NCI-H146 (cell line): ENCODE results near the gene MAP4K5.
"Not testable (repeated sequence)": the region's sequence is repeated elsewhere in the genome, so short reads cannot be mapped to it uniquely, and the experiment has no call there.

Experiments
- DNase-seq: peaks from one replicate; lab custom pipeline; 2025; lab: John Stamatoyannopoulos, UW

The MAP4K5 gene

DNA sequence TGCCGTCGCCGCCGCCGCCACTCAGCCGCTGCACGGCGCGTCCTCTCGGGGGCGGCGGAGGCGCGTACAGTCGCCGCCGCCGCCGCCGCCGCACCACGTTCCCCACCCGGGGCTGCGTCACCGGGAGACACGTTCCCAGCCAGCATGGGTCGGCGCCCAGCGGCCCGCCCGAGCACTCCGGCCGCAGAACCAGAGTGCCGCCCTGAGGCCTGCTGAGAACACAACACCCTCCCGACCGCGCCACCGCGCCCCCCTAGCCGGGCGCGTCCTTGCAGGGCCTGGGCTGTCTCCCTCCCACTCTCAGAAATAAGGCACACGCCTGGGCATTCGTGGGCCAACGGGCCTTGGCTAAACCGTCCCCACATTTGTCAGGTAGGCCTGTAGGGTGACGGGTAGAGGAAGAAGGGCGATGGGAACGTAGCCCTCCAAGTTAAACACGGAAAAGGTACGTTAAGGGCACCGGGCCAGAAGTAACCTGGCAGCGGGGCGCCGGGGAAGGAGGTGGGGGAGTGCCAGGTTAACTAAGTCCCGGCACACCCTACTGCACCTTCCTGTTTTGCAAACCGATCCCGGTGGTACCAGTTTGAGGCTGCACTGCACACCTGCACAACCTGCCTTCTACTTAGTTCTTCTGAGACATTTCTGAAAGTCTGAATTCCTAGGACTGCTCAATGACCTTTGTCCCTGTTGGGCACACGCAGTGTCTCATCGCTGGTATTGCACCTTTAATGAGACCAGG, at the start of gene MAP4K5:
Gene MAP4K5, minus strand, starts transcription at position 68 of the 739 bp plus-strand sequence. CDS start 520 bp downstream, outside the sequence.
- DNase-seq = peak; percentile 90

DNA sequence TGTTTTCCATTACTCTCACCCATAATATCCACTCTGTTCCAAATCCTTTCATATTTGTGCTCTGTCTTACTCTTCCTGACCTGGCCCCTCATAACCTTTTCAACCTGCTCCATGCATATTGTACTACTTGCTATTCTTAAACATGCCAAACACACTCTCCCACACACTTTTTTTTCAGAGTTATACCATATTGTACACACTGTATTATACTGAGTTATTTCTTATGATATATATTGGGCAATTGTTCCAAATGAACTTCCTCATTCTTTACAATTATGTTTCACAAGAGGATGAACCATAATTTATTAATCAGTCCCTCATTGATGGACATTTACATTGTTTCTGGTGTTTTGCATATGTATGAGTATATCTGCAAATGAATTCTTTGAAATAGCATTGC, 46.1 kb upstream of the MAP4K5 start:
- no peak for DNase-seq

DNA sequence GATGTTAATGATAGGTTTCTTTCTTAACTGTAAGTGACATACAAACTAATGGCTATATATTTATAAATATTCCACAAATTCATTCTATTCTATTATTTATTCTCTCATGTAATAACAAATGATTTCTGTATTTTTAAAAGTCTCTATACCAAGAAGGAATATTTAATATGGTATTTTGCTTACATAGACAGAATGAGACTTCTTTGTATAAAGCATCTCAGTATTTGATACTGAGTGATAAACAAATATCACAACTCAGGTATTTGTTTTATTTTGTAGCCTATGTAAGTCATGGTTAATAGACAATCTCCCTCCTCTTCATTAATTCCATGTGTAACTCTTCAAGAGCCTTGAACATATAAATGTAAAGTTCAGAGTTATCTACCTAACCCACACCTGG, 45.6 kb upstream of the MAP4K5 start:
- DNase-seq = no peak

DNA sequence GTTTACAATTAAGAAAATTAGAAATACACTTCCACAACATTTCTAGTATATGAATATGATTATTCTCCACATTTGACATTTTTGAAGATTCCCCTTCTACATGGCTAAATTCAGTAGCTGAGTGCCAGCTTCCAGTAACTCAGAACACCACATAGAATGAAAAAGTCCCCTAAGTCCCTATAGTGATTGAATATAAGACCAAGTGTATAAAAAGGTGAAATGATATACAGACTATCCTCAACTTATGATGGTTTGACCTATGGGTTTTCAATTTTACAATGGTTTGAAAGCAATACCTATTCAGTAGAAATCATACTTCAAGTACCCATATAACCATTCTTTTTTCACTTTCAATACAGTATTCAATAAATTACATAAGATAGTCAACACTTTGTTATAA, 43.4 kb upstream of the MAP4K5 start:
- no peak for DNase-seq

GRCh38 chr14:50573862-50574261, 41.5 kb upstream of the MAP4K5 start:
- DNase-seq = no peak

DNA sequence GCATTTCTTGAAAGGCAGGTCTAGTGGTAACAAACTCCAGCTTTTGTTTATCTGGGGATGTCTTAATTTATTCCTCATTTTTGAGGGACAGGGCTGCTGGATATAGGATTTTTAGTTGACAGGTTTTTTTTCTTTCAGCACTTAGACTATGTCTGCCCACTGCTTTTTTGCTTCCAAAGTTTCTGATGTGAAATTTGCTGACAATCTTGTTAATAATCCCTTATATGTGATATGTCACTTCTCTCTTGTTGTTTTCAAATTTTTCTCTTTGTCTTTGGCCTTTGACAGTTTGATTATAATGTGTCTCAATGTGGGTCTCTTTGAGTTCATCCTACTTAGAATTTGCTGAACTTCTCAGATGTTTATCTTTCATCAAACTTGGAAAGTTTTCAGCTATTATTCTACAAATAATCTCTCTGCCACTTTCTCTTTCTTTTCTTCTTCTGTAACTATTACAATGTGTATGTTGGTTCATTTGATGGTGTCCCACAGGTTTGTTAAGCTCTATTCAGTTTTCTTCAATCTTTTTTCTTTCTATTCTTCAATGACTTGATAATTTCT, 37.4 kb upstream of the MAP4K5 start:
- no peak for DNase-seq

- no peak for DNase-seq
Measured at GRCh38 chr14:50562841-50563240, 30.5 kb upstream of the MAP4K5 start.

- DNase-seq = peak; percentile 83
Measured at GRCh38 chr14:50560931-50561285, 28.5 kb upstream of the MAP4K5 start.

DNA sequence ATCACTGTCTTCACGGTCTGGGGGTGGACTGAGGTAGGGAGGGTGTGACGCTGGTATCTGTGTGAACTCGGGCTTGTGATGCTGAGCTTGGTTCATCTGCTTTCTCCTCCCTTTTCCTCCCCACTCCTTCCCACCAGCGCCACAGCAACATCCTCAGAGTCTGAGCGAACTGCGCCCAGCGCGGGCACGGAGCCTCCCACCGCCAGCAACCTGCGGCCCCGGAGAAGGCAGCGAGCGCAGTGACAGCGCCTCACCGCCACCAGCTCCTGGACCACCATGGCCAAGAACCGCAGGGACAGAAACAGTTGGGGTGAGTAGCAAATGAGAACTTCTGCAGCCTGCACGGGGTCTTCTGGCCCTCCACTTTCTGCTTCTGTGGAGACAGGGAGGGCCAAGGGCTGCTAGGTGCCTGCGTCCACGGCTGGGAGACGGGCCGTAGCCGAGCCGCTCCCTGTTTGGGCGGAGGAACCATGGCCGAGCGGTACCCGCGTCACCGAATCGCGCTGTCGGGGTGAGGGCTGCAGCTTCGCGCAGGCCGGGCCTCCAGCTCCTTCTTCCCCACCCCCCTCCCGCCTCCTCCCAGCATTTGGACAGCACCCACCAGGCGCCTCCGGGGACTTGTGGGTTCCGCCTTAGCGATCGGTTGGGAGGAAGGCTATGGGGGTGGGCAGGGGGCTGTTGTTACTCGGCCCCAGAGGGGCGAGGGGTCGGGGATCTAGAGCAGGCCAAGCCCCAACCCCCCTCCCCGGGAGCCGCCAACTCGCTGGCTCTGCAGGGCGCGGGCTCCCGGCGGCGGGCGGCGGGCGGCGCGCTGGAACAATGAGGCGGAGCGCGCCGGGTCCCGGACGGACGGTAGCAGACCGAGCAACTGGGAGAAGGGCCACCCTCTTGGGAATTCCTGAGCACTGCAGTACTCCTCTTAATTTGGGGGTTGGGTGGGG, 27.9 kb upstream of the MAP4K5 start, which contains the start of gene ATL1:
Gene ATL1, plus strand, starts transcription at position 156 of the 941 bp plus-strand sequence. Its CDS starts 121 bp downstream, at position 277.
- DNase-seq = peak; percentile 81

DNA sequence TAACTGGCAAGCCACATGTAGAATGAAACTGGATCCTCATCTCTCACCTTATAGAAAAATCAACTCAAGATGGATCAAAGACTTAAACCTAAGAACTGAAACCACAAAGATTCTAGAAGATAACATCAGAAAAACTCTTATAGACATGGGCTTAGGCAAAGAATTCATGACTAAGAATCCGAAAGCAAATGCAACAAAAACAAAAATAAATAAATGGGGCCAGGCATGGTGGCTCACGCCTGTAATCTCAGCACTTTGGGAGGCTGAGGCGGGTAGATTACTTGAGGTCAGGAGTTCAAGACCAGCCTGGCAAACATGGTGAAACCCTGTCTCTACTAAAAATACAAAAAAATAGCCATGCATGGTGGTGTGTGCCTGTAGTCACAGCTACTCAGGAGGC, 20.4 kb upstream of the MAP4K5 start:
- not testable (repeated sequence) for DNase-seq

DNA sequence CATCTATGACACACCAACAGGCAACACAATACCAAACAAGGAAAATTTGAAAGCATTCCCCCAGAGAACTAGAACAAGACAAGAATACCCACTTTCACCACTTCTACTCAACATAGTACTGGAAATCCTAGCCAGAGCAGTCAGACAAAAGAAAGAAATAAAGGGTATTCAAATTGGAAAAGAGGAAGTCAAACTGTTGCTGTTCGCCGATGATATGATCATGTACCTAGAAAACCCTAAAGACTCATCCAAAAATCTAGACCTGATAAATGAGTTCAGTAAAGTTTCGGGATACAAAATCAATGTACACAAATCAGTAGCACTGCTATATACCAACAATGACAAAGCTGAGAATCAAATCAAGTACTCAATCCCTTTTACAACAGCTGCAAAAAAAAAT, 19.5 kb upstream of the MAP4K5 start:
- no peak for DNase-seq

GRCh38 chr14:50550294-50550693, 17.9 kb upstream of the MAP4K5 start:
- DNase-seq = no peak

DNA sequence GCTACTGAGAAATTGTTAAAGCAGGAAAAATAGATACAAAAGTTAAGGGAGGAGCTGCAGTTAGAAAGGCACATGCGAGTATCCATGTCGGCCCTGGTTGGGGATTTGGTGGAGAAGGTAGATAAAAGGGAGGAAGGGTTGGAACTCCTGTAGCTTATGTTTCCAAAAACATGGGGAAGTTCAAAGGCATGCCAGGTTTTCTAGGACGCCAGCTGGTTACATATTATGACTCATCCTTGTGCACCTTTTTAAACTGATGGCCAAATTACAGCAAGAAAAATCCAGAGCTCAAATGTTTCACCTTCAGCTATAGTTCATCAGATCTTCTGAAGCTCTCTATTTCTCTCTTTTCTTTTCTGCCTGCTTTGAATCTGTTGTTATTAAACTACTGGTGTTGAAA, 13.2 kb upstream of the MAP4K5 start:
- DNase-seq = no peak

DNA sequence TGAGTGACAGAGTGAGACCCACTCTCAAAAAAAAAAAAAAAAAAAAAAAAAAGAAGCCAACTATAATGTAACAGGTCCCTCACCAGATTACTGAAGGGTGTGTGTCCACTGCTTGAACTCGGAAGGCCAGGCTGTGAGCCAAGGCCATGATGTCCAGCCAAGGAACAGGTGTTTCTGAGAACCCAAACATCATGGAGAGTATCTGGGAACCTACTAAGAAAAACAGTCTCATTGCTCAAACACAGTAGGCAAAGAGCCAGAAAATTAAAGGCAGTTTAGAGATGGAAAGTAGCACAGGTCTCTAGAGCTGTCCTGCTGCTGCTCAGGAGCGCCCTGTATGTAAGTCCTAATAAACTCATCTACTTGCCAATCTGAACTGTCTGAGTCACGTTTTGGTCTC, 12.5 kb upstream of the MAP4K5 start:
- DNase-seq = no peak

GRCh38 chr14:50542941-50543418, 10.6 kb upstream of the MAP4K5 start:
- peak; percentile 69 for DNase-seq

GRCh38 chr14:50541159-50541567, 8.8 kb upstream of the MAP4K5 start:
- no peak for DNase-seq

- no peak for DNase-seq
Measured at GRCh38 chr14:50539051-50539450, 6.7 kb upstream of the MAP4K5 start.

DNA sequence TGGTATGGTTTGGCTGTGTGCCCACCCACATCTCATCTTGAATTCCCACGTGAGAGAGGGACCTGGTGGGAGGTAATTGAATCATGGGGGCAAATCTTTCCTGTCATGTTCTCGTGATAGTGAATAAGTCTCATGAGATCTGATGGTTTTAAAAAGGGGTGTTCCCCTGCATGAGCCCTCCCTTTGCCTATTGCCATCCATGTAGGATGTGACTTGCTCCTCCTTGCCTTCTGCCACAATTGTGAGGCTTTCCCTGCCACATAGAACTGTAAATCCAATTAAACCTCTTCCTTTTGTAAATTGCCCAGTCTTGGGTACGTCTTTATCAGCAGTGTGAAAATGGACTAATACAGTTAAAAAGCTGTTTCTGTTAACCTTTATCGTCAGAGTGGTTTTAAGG, 5.7 kb upstream of the MAP4K5 start:
- DNase-seq = not testable (repeated sequence)

DNA sequence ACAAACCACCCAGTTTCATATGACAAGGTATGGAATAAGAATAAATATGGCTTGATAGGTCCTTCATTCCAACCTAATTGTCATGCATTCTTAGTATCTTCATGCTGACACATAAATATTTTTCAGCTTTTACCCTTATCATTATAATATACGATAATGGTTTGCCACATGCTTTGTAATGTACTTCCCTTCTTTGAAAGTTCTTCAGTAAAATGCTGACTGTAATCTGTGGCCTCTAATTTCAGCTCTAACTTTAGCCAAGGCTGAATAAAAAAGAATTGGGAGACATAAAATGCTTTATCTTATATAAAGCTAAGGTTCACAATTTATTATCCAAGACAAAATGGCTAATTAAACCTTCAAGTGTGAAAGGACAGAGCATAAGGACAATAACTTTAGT, 2.6 kb upstream of the MAP4K5 start:
- DNase-seq = no peak

GRCh38 chr14:50534416-50534815, 2.0 kb upstream of the MAP4K5 start:
- no peak for DNase-seq

GRCh38 chr14:50533806-50534205, 1.4 kb upstream of the MAP4K5 start:
- no peak for DNase-seq

GRCh38 chr14:50533241-50533705, 904 bp upstream of the MAP4K5 start:
- no peak for DNase-seq
